ENCODE data around the gene DENND1A. TPM values are rescaled to one million over a fixed set of nuclear protein-coding genes. Genes with fewer than 3 reads are reported as not detected.
A peak's percentile ranks its signal among the peaks of the same experiment; 100 is the strongest.

DENND1A gene
- total and polyA plus RNA-seq, 2 of the 13 experiments (the other 11 are each of a cell fraction or from before 2014, with no cell fraction given) = 14.8 to 30.1 TPM

GRCh38 chr9:123742009-123742767 is 187.7 kb downstream of the DENND1A start:
- no peaks in the 10 kb centered on the region for H3K27me3 ChIP-seq (ENCODE audit: control insufficient read depth in 1 of 2, insufficient read depth in 2 of 2, low read length in 2 of 2)
- TF ChIP-seq ARID4A (CRISPR knock-in tag; IDR thresholded peaks at IDR 0.05; ENCODE audit: borderline replicate concordance) = no peak; the same call in 1 of the 2 replicates
- peak; percentile 43; the same call in 1 of the 2 replicates for TF ChIP-seq ZNF331 (CRISPR knock-in tag; IDR thresholded peaks at IDR 0.05)
- peak; percentile 68; the same call in 1 of the 2 replicates for TF ChIP-seq ZBTB20 (CRISPR knock-in tag; IDR thresholded peaks at IDR 0.05; ENCODE audit: borderline replicate concordance, low read depth)
- TF ChIP-seq, protein P1, sequence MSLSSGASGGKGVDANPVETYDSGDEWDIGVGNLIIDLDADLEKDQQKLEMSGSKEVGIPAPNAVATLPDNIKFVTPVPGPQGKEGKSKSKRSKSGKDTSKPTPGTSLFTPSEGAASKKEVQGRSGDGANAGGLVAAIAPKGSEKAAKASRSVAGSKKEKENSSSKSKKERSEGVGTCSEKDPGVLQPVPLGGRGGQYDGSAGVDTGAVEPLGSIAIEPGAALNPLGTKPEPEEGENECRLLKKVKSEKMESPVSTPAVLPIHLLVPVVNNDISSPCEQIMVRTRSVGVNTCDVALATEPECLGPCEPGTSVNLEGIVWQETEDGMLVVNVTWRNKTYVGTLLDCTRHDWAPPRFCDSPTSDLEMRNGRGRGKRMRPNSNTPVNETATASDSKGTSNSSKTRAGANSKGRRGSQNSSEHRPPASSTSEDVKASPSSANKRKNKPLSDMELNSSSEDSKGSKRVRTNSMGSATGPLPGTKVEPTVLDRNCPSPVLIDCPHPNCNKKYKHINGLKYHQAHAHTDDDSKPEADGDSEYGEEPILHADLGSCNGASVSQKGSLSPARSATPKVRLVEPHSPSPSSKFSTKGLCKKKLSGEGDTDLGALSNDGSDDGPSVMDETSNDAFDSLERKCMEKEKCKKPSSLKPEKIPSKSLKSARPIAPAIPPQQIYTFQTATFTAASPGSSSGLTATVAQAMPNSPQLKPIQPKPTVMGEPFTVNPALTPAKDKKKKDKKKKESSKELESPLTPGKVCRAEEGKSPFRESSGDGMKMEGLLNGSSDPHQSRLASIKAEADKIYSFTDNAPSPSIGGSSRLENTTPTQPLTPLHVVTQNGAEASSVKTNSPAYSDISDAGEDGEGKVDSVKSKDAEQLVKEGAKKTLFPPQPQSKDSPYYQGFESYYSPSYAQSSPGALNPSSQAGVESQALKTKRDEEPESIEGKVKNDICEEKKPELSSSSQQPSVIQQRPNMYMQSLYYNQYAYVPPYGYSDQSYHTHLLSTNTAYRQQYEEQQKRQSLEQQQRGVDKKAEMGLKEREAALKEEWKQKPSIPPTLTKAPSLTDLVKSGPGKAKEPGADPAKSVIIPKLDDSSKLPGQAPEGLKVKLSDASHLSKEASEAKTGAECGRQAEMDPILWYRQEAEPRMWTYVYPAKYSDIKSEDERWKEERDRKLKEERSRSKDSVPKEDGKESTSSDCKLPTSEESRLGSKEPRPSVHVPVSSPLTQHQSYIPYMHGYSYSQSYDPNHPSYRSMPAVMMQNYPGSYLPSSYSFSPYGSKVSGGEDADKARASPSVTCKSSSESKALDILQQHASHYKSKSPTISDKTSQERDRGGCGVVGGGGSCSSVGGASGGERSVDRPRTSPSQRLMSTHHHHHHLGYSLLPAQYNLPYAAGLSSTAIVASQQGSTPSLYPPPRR (CRISPR knock-in tag; IDR thresholded peaks at IDR 0.05; ENCODE audit: borderline replicate concordance) = no peak
- peak; percentile 35; the same call in 1 of the 2 replicates for TF ChIP-seq MTA1 (CRISPR knock-in tag; IDR thresholded peaks at IDR 0.05; ENCODE audit: borderline replicate concordance)
- TF ChIP-seq ZNF136 (CRISPR knock-in tag; IDR thresholded peaks at IDR 0.05; ENCODE audit: low read depth) = 0 out of 2 replicates have a peak, but pooled peaks have one; percentile 43
- peak; percentile 51; the same call in 1 of the 2 replicates for TF ChIP-seq ETV5 (CRISPR knock-in tag; IDR thresholded peaks at IDR 0.05; ENCODE audit: borderline replicate concordance)
- TF ChIP-seq FOXM1 (CRISPR knock-in tag; IDR thresholded peaks at IDR 0.05) = no peak
- TF ChIP-seq MED13 (CRISPR knock-in tag; IDR thresholded peaks at IDR 0.05) = no peak
- TF ChIP-seq ZFX (CRISPR knock-in tag; IDR thresholded peaks at IDR 0.05; ENCODE audit: low read depth) = peak; percentile 70; the same call in 1 of the 2 replicates
- peak; percentile 30; the same call in 1 of the 2 replicates for TF ChIP-seq NCOA2 (CRISPR knock-in tag; IDR thresholded peaks at IDR 0.05)
- 0 out of 2 replicates have a peak, but pooled peaks have one; percentile 28 for TF ChIP-seq NFATC3 (CRISPR knock-in tag; IDR thresholded peaks at IDR 0.05)
- TF ChIP-seq ZNF431 (CRISPR knock-in tag; IDR thresholded peaks at IDR 0.05; ENCODE audit: borderline replicate concordance, low read depth) = no peak

More at GRCh38 chr9:123742009-123742767, 187.7 kb downstream of the DENND1A start:
- DNase-seq (ENCODE audit: low spot score) (peak; percentile 91), ATAC-seq (peak; percentile 94), FAIRE-seq (peak; percentile 77)
- H3K79me2 ChIP-seq (ENCODE audit: insufficient read depth, low read length) = no peaks in the 10 kb centered on the region
- peak overlapping the region; percentile 59 for H3K9ac ChIP-seq (ENCODE audit: insufficient read depth, low read depth, low read length)
- ChIA-PET POLR2A (interaction anchor here (0.6 to 1.2 kb wide), 5 partner anchors 20 to 188 kb away, joined by 3 to 5 read pairs (median 3); partner anchors contain the start of gene DENND1A), CTCF (ENCODE audit: low intra/inter-chr PET ratio, low total read pairs) (no interaction called here)
- peak overlapping the region; percentile 81 for H3K27ac ChIP-seq (ENCODE audit: extremely low read length, insufficient read depth, low read length)
- H4K20me1 ChIP-seq (ENCODE audit: insufficient read depth, low read length) = no peaks in the 10 kb centered on the region
- H3K36me3 ChIP-seq (replicated peaks in 1 of 2; ENCODE audit: control insufficient read depth in 1 of 2, insufficient read depth in 2 of 2, low read length in 2 of 2) = no peaks in the 10 kb centered on the region
- H3K4me2 ChIP-seq (ENCODE audit: low read depth, low read length) = peak overlapping the region; percentile 74
- no TSS peak for BruUV-seq (replicated peaks)
- WGBS (ENCODE audit: low lambda C conversion rate) = 0% methylated on average over 7 of the region's 7 CpGs
- H3K4me1 ChIP-seq (ENCODE audit: insufficient read depth, low read length) = peaks cover 67% of the 10 kb centered on the region
- no peaks in the 10 kb centered on the region for H3K9me3 ChIP-seq (ENCODE audit: low read length)
- no peak overlapping the region for H2AFZ ChIP-seq (ENCODE audit: low read length)
- intact Hi-C loops (cut with micrococcal nuclease; ENCODE audit: unreplicated experiment) (loop anchor here (1.0 to 10.0 kb wide), 2 partner anchors 64 to 183 kb away; no protein-coding TSS in a partner anchor), in situ Hi-C loops (cut with HindIII; ENCODE audit: extremely low pct_ligation_motif_present, low pct_unique_long_range_greater_than_20kb) (no loop called here)
- peak overlapping the region; percentile 31 to 59 (median 44) for H3K4me3 ChIP-seq (replicated peaks in 1 of 3; ENCODE audit: insufficient read depth in 1 of 3, low read depth in 2 of 3, low read length in 3 of 3)
